GM18526 (cell line): ENCODE results near the gene TRIM21.

Source experiments
- POLR2A ChIP-seq: IDR thresholded peaks from 3 replicates; pipeline ENCODE4 v1.6.1; 2011; ENCODE audit not compliant: insufficient read length; ENCODE audit errors: extremely low read depth

Gene TRIM21

GRCh38 chr11:4393209-4393857, at the start of gene TRIM21:
TSS of gene TRIM21 (minus strand) at chr11:4393702. CDS start at chr11:4390409, 3,293 bp downstream.
- TF ChIP-seq POLR2A, result peak; percentile 58

GRCh38 chr11:4441515-4441914, 48.0 kb upstream of the TRIM21 start:
- no peak for TF ChIP-seq POLR2A

GRCh38 chr11:4436411-4436810, 42.9 kb upstream of the TRIM21 start:
- no peak for TF ChIP-seq POLR2A

- TF ChIP-seq POLR2A, result no peak
These were observed 40.4 kb upstream of the TRIM21 start for GRCh38 chr11:4433856-4434255.

GRCh38 chr11:4430051-4430450, 36.5 kb upstream of the TRIM21 start:
- no peak for TF ChIP-seq POLR2A

- TF ChIP-seq POLR2A, result no peak
These were observed 24.9 kb upstream of the TRIM21 start for GRCh38 chr11:4418403-4418802.

GRCh38 chr11:4416816-4417215, 23.3 kb upstream of the TRIM21 start:
- TF ChIP-seq POLR2A, result no peak

- no peak for TF ChIP-seq POLR2A
These were observed 22.8 kb upstream of the TRIM21 start for GRCh38 chr11:4416306-4416705.

- no peak for TF ChIP-seq POLR2A
These were observed 339 bp upstream of the TRIM21 start for GRCh38 chr11:4393858-4394223.

- no peak for TF ChIP-seq POLR2A
These were observed 5.3 kb downstream of the TRIM21 start for GRCh38 chr11:4388221-4388620.

GRCh38 chr11:4385978-4386740, 7.3 kb downstream of the TRIM21 start:
- TF ChIP-seq POLR2A, result no peak

- no peak for TF ChIP-seq POLR2A
These were observed 11.6 kb downstream of the TRIM21 start for GRCh38 chr11:4381901-4382300.

GRCh38 chr11:4375431-4376140, 17.9 kb downstream of the TRIM21 start:
- TF ChIP-seq POLR2A, result no peak

- TF ChIP-seq POLR2A, result no peak
These were observed 23.3 kb downstream of the TRIM21 start for GRCh38 chr11:4370166-4370565.

- TF ChIP-seq POLR2A, result no peak
These were observed 25.2 kb downstream of the TRIM21 start, which contains the start of gene OR52B4 for GRCh38 chr11:4368286-4368685. TSS of gene OR52B4 (minus strand) at chr11:4368386. CDS start at chr11:4368295, 91 bp downstream.
